ENCODE data around the gene TARBP2.

DNA sequence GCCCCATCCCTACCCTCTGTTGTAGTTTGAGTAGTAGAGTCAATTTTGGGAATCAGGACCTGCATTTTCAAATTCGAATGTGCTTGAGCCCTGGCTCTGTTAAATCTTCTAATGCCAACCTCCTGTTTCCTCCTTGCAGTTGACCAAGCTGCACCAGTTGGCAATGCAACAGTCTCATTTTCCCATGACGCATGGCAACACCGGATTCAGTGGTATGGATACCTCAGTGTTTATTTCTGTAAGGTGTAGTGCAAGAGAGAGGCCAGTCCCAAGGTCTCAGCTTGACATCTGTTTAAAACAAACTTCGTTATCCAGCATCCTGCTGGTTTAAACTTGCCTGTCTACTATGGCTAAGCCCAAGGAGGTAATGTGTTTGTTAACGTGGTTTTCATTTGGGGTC, 34.0 kb upstream of the TARBP2 start:
- TF ChIP-seq, protein P1, sequence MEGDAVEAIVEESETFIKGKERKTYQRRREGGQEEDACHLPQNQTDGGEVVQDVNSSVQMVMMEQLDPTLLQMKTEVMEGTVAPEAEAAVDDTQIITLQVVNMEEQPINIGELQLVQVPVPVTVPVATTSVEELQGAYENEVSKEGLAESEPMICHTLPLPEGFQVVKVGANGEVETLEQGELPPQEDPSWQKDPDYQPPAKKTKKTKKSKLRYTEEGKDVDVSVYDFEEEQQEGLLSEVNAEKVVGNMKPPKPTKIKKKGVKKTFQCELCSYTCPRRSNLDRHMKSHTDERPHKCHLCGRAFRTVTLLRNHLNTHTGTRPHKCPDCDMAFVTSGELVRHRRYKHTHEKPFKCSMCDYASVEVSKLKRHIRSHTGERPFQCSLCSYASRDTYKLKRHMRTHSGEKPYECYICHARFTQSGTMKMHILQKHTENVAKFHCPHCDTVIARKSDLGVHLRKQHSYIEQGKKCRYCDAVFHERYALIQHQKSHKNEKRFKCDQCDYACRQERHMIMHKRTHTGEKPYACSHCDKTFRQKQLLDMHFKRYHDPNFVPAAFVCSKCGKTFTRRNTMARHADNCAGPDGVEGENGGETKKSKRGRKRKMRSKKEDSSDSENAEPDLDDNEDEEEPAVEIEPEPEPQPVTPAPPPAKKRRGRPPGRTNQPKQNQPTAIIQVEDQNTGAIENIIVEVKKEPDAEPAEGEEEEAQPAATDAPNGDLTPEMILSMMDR (IDR thresholded peaks at IDR 0.05), result no peak
- TF ChIP-seq EZH2 (IDR thresholded peaks at IDR 0.05) (no peak), EZH2phosphoT487 (IDR thresholded peaks at IDR 0.05) (no peak)
